SK-N-MC (cell line): Measurements from ENCODE around the gene HIRA.

Experiments used
- EZH2 ChIP-seq: fragments of 200-600 bp; sonication (generic); IDR thresholded peaks from one replicate; pipeline ENCODE4 v1.6.1; 2017; ENCODE audit warnings: antibody characterized with exemption
- POLR2AphosphoS5 ChIP-seq: IDR thresholded peaks from 2 replicates; pipeline ENCODE4 v1.6.1; 2012; ENCODE audit warnings: mild to moderate bottlenecking, low read depth, low read length, borderline replicate concordance

GRCh38 chr22:19330865-19331418 lies 100.6 kb downstream of the HIRA start:
- TF ChIP-seq POLR2AphosphoS5 (no peak), EZH2 (no peak)
